Measurements from ENCODE around the gene PEX7.

GRCh38 chr6:136863752-136864151, 41.4 kb downstream of the PEX7 start:
- TF ChIP-seq CTCF (IDR thresholded peaks at IDR 0.05; ENCODE audit: insufficient read depth, low read length) (no peak), REST (IDR thresholded peaks at IDR 0.05; ENCODE audit: insufficient replicate concordance, low read depth) (no peak), POLR2AphosphoS5 (IDR thresholded peaks at IDR 0.05; ENCODE audit: low read depth) (no peak)
